Measurements from ENCODE around the gene FSTL4. TPM values are rescaled to one million over a fixed set of nuclear protein-coding genes. Genes with fewer than 3 reads are reported as not detected.

FSTL4 gene
- total and polyA plus RNA-seq, 2 of the 13 experiments (the other 11 are each of a cell fraction or from before 2014, with no cell fraction given) = 2.1 to 3.0 TPM

DNA sequence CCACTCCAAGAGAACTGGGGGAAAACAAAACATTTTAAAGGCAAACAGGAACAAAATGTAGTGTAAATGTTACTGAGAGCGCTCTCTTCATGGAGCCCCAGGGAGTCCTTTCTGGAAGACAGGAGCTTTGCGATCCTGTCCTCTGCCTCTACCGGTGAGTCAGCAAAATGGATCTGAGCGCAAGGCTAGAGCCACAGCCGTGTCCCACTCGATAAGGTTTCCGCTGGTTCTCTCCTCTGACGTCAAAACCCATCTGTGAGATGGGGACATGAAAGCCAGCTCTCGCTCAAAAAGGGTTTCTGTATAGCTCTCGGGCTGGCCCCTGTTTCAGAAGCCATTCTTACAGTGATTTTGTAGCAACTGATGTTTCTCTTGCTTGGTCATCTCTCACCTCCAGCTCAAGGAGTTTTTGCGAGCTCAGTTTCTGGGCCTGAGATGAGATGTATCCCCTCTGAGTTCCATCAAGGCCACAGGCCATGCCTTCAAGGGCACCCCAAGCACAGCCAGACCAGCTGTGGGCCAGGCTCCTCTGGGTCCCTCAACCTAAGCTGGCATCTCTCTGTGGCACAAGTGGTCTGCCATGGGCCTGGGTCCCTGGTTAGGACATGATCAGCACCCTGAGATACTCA is 101.6 kb downstream of the FSTL4 start:
- no peak for ATAC-seq
- CTCF ChIA-PET (ENCODE audit: low intra/inter-chr PET ratio, low total read pairs) = no interaction called here
- Histone ChIP-seq H3K27ac (ENCODE audit: extremely low read length, insufficient read depth, low read length) (no peak overlapping the region), H3K36me3 (replicated peaks in 1 of 2; ENCODE audit: control insufficient read depth in 1 of 2, insufficient read depth in 2 of 2, low read length in 2 of 2) (no peaks in the 10 kb centered on the region), H3K4me1 (ENCODE audit: insufficient read depth, low read length) (no peaks in the 10 kb centered on the region), H4K20me1 (ENCODE audit: insufficient read depth, low read length) (no peaks in the 10 kb centered on the region), H3K9me3 (ENCODE audit: low read length) (no peaks in the 10 kb centered on the region), H3K9ac (ENCODE audit: insufficient read depth, low read depth, low read length) (no peak overlapping the region), H3K4me2 (ENCODE audit: low read depth, low read length) (no peak overlapping the region), H3K79me2 (ENCODE audit: insufficient read depth, low read length) (no peaks in the 10 kb centered on the region), H3K27me3 (ENCODE audit: control insufficient read depth in 1 of 2, insufficient read depth in 2 of 2, low read length in 2 of 2) (no peaks in the 10 kb centered on the region), H3K4me3 (replicated peaks in 1 of 3; ENCODE audit: insufficient read depth in 1 of 3, low read depth in 2 of 3, low read length in 3 of 3) (no peak overlapping the region), H2AFZ (ENCODE audit: low read length) (no peak overlapping the region)
- WGBS (ENCODE audit: low lambda C conversion rate) = 59% methylated on average over 9 of the region's 11 CpGs
- POLR2A ChIA-PET = no interaction called here
- no peak for DNase-seq (ENCODE audit: low spot score)
- no TSS peak for BruUV-seq (replicated peaks)
- intact Hi-C loops (cut with micrococcal nuclease; ENCODE audit: unreplicated experiment) (no loop called here), in situ Hi-C loops (cut with HindIII; ENCODE audit: extremely low pct_ligation_motif_present, low pct_unique_long_range_greater_than_20kb) (no loop called here)
- no peak for FAIRE-seq
- TF ChIP-seq SNAPC2 (CRISPR knock-in tag; IDR thresholded peaks at IDR 0.05) (no peak), TBX3 (IDR thresholded peaks at IDR 0.05; ENCODE audit: borderline replicate concordance) (no peak), NR2F6 (IDR thresholded peaks at IDR 0.05) (no peak), NR2F6 (CRISPR knock-in tag; IDR thresholded peaks at IDR 0.05) (no peak), CREM (IDR thresholded peaks at IDR 0.05) (no peak), CREM (CRISPR knock-in tag; IDR thresholded peaks at IDR 0.05) (no peak), CCAR2 (optimal IDR thresholded peaks at IDR 0.05; ENCODE audit: low read depth, low read length) (no peak), PPARG (CRISPR knock-in tag; conservative IDR thresholded peaks at IDR 0.05) (no peak)
- TF ChIP-seq, protein P1, sequence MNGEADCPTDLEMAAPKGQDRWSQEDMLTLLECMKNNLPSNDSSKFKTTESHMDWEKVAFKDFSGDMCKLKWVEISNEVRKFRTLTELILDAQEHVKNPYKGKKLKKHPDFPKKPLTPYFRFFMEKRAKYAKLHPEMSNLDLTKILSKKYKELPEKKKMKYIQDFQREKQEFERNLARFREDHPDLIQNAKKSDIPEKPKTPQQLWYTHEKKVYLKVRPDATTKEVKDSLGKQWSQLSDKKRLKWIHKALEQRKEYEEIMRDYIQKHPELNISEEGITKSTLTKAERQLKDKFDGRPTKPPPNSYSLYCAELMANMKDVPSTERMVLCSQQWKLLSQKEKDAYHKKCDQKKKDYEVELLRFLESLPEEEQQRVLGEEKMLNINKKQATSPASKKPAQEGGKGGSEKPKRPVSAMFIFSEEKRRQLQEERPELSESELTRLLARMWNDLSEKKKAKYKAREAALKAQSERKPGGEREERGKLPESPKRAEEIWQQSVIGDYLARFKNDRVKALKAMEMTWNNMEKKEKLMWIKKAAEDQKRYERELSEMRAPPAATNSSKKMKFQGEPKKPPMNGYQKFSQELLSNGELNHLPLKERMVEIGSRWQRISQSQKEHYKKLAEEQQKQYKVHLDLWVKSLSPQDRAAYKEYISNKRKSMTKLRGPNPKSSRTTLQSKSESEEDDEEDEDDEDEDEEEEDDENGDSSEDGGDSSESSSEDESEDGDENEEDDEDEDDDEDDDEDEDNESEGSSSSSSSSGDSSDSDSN (CRISPR knock-in tag; IDR thresholded peaks at IDR 0.05) = no peak
- TF ChIP-seq, protein P2, sequence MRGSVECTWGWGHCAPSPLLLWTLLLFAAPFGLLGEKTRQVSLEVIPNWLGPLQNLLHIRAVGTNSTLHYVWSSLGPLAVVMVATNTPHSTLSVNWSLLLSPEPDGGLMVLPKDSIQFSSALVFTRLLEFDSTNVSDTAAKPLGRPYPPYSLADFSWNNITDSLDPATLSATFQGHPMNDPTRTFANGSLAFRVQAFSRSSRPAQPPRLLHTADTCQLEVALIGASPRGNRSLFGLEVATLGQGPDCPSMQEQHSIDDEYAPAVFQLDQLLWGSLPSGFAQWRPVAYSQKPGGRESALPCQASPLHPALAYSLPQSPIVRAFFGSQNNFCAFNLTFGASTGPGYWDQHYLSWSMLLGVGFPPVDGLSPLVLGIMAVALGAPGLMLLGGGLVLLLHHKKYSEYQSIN (CRISPR knock-in tag; IDR thresholded peaks at IDR 0.05; ENCODE audit: borderline replicate concordance) = no peak
- TF ChIP-seq, protein P3, sequence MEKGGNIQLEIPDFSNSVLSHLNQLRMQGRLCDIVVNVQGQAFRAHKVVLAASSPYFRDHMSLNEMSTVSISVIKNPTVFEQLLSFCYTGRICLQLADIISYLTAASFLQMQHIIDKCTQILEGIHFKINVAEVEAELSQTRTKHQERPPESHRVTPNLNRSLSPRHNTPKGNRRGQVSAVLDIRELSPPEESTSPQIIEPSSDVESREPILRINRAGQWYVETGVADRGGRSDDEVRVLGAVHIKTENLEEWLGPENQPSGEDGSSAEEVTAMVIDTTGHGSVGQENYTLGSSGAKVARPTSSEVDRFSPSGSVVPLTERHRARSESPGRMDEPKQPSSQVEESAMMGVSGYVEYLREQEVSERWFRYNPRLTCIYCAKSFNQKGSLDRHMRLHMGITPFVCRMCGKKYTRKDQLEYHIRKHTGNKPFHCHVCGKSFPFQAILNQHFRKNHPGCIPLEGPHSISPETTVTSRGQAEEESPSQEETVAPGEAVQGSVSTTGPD (CRISPR knock-in tag; IDR thresholded peaks at IDR 0.05) = no peak
- TF ChIP-seq, protein P4, sequence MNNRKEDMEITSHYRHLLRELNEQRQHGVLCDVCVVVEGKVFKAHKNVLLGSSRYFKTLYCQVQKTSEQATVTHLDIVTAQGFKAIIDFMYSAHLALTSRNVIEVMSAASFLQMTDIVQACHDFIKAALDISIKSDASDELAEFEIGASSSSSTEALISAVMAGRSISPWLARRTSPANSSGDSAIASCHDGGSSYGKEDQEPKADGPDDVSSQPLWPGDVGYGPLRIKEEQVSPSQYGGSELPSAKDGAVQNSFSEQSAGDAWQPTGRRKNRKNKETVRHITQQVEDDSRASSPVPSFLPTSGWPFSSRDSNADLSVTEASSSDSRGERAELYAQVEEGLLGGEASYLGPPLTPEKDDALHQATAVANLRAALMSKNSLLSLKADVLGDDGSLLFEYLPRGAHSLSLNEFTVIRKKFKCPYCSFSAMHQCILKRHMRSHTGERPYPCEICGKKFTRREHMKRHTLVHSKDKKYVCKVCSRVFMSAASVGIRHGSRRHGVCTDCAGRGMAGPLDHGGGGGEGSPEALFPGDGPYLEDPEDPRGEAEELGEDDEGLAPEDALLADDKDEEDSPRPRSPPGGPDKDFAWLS (CRISPR knock-in tag; IDR thresholded peaks at IDR 0.05; ENCODE audit: borderline replicate concordance) = no peak
- TF ChIP-seq, protein P5, sequence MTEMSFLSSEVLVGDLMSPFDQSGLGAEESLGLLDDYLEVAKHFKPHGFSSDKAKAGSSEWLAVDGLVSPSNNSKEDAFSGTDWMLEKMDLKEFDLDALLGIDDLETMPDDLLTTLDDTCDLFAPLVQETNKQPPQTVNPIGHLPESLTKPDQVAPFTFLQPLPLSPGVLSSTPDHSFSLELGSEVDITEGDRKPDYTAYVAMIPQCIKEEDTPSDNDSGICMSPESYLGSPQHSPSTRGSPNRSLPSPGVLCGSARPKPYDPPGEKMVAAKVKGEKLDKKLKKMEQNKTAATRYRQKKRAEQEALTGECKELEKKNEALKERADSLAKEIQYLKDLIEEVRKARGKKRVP (CRISPR knock-in tag; IDR thresholded peaks at IDR 0.05) = no peak
- TF ChIP-seq, protein P6, sequence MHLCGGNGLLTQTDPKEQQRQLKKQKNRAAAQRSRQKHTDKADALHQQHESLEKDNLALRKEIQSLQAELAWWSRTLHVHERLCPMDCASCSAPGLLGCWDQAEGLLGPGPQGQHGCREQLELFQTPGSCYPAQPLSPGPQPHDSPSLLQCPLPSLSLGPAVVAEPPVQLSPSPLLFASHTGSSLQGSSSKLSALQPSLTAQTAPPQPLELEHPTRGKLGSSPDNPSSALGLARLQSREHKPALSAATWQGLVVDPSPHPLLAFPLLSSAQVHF (CRISPR knock-in tag; IDR thresholded peaks at IDR 0.05) = no peak
- TF ChIP-seq, protein P7, sequence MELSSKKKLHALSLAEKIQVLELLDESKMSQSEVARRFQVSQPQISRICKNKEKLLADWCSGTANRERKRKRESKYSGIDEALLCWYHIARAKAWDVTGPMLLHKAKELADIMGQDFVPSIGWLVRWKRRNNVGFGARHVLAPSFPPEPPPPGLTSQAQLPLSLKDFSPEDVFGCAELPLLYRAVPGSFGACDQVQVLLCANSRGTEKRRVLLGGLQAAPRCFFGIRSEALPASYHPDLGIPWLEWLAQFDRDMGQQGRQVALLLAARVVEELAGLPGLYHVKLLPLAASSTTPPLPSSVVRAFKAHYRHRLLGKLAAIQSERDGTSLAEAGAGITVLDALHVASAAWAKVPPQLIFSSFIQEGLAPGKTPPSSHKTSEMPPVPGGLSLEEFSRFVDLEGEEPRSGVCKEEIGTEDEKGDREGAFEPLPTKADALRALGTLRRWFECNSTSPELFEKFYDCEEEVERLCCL (CRISPR knock-in tag; IDR thresholded peaks at IDR 0.05; ENCODE audit: borderline replicate concordance) = no peak

All from HepG2 (cell line).